ENCODE measurements around the gene NOTCH3. TPM values are rescaled to one million over a fixed set of nuclear protein-coding genes. Genes with fewer than 3 reads are reported as not detected.

Gene NOTCH3
- total RNA-seq, 1 donor from 2014 or later = 60.0 TPM

- DNase-seq (ENCODE audit: low spot score) = no peak
- intact Hi-C loops (cut with DNase I) = no loop called here
Measured at GRCh38 chr19:15113245-15114152, 87.3 kb downstream of the NOTCH3 start.

GRCh38 chr19:15112385-15112784 lies 88.4 kb downstream of the NOTCH3 start:
- no peak for DNase-seq (ENCODE audit: low spot score)
- intact Hi-C loops (cut with DNase I) = no loop called here

- no peak for DNase-seq (ENCODE audit: low spot score)
- intact Hi-C loops (cut with DNase I) = no loop called here
Measured at GRCh38 chr19:15111758-15112157, 89.0 kb downstream of the NOTCH3 start.

- DNase-seq (ENCODE audit: low spot score) = no peak
- intact Hi-C loops (cut with DNase I) = no loop called here
Measured at GRCh38 chr19:15110418-15110815, 90.4 kb downstream of the NOTCH3 start.

- intact Hi-C loops (cut with DNase I) = no loop called here
- DNase-seq (ENCODE audit: low spot score) = no peak
Measured at GRCh38 chr19:15109768-15110417, 90.9 kb downstream of the NOTCH3 start.

Small RNA genes lying within 50 kb of the gene (microRNA-seq; reads per million reads assigned to microRNA genes)
- not detected for gene MIR6795

Other genes with a start within 250 kb of the NOTCH3 start
- gene SLC1A6, start 221.1 kb downstream of the NOTCH3 start, total RNA-seq = not detected
- not detected for gene CASP14, start 151.5 kb downstream of the NOTCH3 start, total RNA-seq
- gene OR1I1, start 118.8 kb downstream of the NOTCH3 start, total RNA-seq = not detected
- 16.4 TPM for gene SYDE1, start 93.6 kb downstream of the NOTCH3 start, total RNA-seq
- gene EPHX3, start 31.5 kb upstream of the NOTCH3 start, total RNA-seq = 0.27 TPM
- gene BRD4, start 131.5 kb upstream of the NOTCH3 start, total RNA-seq = 72.3 TPM
- gene AKAP8, start 178.8 kb upstream of the NOTCH3 start, total RNA-seq = 19.2 TPM
- 63.1 TPM for gene AKAP8L, start 218.0 kb upstream of the NOTCH3 start, total RNA-seq
- gene WIZ, start 249.0 kb upstream of the NOTCH3 start, total RNA-seq = 21.6 TPM

Data from cardiac septum (tissue), 1 donor.